ENCODE data around the gene CRTAC1. TPM values are rescaled to one million over a fixed set of nuclear protein-coding genes. Genes with fewer than 3 reads are reported as not detected.

CRTAC1 gene, protein sequence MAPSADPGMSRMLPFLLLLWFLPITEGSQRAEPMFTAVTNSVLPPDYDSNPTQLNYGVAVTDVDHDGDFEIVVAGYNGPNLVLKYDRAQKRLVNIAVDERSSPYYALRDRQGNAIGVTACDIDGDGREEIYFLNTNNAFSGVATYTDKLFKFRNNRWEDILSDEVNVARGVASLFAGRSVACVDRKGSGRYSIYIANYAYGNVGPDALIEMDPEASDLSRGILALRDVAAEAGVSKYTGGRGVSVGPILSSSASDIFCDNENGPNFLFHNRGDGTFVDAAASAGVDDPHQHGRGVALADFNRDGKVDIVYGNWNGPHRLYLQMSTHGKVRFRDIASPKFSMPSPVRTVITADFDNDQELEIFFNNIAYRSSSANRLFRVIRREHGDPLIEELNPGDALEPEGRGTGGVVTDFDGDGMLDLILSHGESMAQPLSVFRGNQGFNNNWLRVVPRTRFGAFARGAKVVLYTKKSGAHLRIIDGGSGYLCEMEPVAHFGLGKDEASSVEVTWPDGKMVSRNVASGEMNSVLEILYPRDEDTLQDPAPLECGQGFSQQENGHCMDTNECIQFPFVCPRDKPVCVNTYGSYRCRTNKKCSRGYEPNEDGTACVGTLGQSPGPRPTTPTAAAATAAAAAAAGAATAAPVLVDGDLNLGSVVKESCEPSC
- 11.9 TPM for total RNA-seq

DNA sequence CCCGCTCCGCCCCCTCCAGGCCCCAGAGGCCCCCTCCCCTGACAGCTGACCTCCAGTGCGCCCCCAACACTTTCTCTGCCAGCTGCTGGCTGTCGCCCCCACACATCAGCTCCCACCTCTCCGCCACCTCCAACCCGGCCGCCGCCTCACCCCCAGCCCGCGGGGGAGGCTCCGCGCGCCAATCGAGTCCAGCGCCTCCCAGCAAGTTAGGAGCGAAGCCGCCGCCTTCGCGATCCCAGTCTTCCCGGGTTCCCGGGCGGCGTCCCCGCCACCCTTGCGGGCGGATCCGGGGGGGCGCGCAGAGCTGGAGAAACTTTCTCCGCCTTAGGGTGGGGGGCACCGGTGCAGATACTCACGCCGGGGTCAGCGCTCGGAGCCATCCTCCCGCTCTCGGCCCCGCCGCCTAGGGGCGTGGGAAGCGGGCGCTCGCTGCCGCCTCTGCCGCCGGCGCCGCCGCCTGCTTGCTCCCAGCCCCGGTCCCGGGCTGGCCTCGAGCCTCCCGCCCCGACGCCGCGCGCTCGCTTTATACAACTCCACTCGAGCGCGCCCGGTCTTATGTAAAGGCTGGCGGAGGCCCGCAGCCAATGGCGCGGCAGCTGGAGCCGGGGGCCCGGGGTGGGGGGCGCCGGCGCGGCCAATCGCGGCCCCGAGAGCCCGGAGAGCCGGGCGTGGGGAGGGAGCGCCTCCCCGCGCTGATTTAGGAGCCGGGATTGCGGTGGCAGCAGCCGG is at the start of gene CRTAC1:
TSS of gene CRTAC1 (minus strand) at position 529 of the 729 bp plus-strand sequence. CDS start at position 380, 149 bp downstream.
- peak; percentile 70 for DNase-seq (ENCODE audit: low spot score)

DNA sequence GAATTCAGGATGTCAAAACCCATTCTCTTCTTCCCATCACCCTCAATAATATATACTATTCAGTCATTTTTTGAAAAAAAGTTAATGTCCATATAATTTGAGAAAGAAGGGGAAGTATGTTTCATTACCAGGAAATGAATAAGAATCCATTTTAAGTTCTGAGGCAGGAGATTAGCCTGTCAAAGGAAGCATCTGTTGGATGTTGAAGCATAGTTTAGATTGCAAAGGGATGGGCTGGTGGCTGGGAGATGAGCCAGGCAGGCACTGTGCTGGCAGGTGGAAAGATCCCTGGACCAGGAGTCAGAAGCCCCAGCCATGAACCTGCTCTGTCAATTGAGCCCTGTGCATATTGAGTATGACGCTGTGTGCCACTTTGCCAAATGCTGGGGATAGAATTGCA is 48.4 kb upstream of the CRTAC1 start:
- no peak for DNase-seq (ENCODE audit: low spot score)

DNA sequence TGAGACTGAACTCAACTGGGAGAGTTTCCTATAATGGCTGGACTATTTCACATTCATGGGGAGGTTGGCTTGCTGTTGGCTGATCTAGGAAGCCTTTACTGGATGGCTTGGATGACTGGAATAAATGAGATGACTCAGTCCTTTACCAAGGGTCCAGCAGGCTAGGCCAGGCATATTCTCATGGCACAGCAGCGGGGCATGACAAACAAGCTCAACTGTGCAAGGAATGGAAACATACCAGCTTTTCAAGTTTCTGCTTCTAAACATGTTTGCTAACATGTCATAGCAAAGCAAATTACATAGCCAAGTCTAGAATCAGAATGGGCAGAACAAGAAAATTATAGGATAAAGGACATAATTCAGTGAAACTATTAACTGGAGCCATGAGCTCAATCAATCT is 46.8 kb upstream of the CRTAC1 start:
- DNase-seq (ENCODE audit: low spot score): peak; percentile 51

DNA sequence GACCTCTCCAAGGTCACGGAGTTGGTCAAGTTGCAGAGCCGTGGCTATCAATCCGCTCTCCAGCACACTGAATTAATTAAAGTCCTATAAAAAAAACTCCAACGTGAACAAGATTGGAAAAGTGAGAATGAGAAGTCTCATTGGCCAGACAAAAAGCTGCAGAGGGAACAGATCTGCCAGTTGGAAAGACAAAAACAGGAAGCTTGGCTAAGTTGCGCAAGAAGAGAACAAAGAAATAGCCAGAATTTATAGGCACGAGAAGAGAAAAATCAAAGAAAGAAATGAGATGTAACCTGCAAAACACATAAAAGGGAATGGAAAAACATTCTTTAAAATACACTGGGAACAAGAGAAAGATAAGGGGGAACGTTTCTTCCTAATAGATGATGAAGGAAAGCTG is 45.7 kb upstream of the CRTAC1 start:
- DNase-seq (ENCODE audit: low spot score): no peak

DNA sequence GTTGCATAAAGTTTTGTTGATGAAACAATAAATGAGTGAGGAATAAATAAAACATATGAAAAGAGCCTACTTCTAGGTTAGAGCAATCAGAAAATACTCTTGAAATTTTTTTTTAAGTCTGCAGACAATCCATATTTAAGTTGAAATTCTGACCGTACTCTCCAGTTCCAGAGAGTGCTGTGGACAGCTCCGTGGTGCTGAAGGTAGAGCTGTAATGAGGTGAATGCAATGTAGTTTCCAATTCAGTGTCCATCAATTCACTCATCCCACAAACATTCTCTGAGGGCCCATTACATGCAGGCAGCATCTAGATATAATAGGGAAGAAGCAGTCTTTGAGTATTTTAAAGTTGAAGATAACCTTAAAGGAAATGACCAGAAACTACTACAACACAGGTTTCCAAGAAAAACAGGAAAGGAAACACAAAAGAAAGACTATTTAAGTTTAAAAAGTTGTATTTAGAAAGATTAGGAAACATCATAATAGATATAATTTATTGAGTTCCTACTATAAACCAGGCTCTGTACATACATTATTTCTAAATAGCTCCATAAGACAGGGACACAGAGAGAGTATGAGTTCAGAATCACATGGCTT is 44.0 kb upstream of the CRTAC1 start:
- DNase-seq (ENCODE audit: low spot score): no peak

DNA sequence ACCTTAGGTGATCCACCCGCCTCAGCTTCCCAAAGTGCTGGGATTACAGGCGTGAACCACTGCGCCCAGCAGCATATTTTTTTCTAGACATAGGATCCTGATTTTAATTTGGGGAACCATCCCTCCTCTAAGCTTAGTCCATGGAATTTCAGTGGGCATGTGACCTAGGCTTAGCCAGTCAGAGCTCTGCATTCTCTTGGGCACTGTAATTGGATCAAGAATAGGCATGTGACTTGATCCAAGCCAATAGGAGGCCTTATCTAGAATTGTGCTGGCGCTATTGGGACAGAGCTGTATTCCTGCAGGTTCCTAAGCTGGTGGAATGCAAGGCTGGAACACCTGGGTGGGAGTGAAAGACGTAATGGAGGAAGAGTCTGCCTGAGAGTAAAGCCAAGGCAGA is 36.7 kb upstream of the CRTAC1 start:
- no peak for DNase-seq (ENCODE audit: low spot score)

DNA sequence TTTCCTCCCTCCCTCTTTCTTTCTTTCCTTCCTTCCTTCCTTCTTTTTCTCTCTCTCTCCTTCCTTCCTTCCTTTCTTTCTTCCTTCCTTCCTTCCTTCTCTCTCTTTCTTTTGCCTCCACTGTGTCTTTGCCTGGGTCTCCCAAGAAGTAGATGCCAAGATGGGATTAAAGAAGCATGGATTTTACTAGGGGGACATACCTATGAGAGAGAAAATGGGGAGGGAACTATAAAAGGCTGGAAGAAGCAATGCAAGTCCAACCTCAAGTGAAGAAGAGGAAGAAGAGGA is 33.3 kb upstream of the CRTAC1 start:
- DNase-seq (ENCODE audit: low spot score): no peak

DNA sequence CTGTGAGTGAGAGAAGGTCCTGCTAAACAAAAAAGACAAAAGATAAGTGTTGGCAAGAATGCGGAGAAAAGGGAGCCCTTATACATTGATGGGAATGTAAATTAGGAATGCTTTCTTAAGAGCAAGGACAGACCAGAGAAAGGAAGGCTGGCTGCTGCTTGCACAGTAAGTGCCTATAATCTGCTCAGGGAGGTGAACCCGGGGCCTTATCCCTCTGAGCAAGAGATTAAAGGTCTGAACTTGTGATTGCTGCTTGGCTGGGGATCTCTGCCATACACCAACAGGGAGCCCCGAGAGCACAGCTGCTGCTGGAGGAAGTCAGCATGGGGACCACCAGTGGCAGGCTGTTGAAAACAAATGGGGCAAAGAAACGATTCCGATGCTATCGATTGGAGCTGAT is 32.0 kb upstream of the CRTAC1 start:
- no peak for DNase-seq (ENCODE audit: low spot score)

DNA sequence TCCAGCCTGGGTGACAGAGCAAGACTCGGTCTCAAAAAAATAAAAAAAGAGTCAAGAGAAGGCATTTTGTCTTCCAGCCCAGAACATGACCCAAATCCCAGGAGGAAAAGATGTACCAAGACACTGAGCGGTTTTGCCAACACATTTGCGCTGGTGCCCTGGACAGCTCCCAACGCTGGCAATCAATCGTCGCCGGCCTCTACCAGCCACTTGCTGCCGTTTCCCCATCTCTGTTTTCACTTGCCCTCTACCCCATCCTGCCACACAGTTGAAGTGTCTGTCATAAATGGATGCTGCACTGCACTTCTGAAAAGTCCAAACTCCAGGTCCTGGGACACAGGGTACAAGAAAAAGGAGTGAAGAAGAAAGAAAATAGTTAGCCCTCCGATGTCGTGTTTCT is 29.7 kb upstream of the CRTAC1 start:
- DNase-seq (ENCODE audit: low spot score): no peak

DNA sequence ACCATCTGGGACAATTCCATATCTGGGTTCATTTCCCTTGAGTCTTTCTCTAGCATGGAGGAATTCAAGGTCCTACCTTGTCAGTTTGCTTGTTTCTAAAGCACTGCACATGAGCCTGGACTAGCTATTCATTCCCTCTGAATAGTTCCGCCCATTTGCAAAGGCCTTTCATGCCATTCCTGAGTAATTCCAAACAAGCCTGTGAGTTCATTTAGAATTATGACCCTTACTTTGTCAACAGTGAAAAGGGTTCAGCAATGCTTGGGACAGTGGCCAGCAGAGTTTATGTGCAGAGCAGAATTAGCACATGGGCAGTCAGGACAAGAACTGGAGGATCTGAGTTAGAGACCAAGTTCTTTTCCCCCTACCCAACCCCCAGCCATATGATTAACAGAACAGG is 27.9 kb upstream of the CRTAC1 start:
- DNase-seq (ENCODE audit: low spot score): no peak

DNA sequence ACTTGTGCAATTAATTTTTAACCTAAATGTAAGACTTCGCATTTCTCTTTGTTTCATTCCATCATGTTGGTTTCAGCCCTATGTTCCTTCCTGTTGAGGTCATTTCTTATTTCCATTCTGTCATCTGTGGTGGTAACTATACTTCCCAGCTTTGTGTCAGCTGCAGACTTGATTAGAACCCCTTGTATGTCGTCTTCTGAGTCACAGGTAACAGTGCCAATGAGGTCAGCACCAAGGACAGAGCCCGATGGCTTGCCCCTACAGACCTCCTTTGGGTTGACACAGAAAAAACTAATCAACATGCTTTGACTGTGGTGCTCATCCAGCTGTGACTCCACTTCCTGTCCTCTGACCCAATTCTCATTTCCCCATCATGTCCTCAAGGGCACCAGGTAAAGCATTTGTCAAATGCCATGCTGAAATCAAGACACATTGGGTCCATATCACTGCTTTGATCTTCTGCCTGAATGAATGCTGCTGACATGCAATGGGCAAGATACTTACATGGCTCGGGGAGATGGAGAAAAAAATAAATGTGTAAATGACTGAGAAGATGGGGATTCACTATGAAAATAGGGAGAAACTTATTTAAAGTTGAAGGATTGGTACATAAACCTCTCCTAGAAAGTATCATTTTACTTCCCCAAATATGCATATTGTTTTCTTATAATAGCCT is 25.6 kb upstream of the CRTAC1 start:
- DNase-seq (ENCODE audit: low spot score): no peak

DNA sequence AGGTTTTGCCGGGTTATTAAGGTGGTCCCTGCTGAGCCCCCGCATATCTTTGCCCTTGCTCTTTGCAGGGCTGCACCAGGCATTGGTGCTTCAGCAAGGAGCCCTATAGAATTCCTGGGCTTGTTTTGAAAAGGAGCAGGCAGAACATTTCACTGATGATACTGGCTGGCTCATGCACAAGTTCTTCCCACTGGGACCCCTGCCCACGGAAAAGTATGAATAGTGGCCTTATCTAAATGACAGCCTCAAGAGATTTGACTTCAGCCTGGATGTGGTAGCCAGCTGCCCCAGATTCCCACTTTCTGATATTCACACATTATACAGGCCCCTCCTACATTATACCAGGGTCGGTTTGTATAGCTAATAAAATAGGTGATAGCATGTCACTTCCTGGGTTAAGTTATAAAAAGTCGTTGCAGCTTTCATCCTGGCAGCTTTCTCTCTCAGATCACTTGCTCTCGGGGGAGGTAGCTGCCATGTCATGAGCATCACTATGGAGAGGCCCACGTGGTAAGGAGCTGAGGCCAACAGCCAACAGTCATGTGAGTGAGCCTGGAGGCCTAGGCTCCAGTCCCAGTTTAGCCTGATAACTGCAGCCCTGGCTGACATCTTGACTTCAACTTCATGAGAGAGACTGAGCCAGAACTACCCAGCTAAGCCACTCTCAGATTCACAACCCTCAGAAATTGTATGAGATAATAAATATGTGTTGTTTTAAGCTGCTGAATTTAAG is 16.8 kb upstream of the CRTAC1 start:
- DNase-seq (ENCODE audit: low spot score): no peak

DNA sequence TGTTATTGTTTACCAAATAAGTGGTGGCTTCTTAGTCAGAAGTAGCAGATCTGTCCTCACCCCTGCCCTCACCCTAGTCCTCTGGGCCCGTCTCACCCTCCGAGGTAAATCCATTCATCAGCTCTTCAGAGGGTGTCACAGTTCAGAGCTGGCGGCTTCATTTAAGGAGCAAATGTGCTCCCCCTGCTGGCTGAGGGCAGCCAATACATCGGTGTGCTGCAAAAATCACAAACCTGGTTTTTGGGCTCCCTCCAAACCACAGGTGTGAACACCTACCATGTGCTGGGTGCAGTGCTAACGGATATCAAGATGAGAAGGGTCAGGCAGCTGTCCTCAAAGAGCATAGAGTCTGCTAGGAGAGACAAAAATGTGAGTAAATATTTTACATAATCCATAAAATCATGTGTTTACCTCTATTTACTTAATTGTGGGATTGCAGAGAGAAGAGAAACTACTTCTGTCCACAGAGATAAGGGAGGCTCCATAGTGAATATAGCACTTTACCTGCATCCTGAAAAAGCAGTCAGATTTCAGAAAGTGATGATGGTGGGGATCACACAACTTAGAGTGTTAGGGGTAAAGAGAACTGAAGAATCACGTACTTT is 15.5 kb upstream of the CRTAC1 start:
- DNase-seq (ENCODE audit: low spot score): peak; percentile 67

DNA sequence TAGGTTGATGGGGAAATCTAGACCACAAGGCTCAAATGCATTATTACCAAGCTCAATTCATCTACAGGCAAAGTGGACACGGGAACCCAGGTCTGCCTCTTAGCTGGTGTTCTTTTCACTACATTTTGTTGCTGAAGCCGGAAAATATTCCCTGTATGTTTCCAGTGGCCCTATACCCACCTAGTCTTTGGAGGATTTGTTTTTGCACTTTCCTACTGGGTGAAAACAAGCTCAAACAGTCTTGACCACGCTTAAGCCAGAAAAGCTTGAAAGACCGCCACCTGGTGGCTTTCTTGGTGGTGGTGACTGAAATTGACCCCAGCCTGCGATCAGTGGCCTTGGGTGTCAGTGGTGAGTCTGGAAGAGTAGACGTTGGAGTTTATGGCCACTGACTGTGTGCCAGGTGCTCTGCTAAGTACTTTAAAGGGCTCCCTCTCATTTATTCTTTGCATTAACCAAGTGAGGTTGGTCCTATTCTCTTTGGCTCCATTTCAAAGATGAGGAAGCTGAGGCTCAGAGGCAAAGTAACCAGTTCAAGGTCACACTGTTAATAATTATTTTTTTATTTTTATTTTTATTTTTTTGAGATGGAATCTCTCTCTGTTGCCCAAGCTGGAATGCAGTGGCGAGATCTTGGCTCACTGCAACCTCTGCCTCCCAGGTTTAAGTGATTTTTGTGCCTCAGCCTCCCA is 11.1 kb upstream of the CRTAC1 start:
- DNase-seq (ENCODE audit: low spot score): peak; percentile 61

DNA sequence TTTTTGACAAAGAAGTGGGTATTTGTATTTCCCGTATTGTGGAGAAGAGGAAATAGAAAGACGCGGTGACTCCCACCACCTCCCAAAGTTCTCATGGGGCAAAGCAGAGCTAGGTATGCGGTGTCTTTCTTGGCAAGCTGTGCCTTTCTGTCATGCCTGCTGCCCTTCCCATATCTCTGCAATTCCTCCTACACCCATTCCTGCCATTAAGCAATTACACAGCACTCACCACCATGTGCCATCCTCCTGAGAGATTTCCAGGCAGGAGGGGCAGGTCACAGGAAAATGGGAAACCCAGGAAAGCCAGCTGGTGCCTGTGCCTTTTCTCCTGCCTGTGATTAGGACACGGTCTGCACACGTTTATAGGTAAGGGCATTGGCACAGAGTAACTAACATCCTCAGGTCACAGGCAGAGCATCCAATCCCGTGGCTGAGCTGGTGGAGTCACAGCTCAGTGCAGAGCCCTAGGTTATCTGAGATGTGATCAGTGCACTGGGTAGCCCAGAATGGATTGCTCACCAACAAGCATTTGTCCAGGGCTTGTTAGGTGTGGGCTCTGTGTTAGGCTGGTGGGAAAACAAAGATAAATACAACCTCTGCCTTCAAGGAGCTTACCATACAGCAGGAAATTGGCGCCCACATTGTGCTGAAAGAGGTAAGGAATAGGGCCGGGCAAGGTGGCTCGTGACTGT is 9.4 kb upstream of the CRTAC1 start:
- DNase-seq (ENCODE audit: low spot score): no peak

DNA sequence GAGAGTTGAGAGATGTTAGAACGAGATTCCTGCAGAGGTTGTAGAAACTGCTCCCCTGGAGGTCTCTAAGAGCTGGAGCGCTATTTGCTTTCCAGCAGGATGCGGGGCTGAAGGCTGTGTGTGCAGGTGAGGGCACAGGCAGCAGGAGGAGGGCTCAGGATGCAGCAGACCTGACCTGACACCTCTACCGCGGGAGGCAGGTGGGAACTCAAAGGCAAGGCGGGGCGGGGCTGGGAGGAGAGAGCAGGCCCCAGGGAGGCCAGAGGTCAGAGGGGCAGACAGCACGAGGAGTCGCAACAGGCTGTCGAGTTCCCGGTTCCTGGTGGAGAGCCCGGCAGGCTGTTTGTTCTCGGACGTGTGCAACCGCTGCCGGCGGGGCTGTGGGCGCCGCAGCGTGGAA is 7.9 kb upstream of the CRTAC1 start:
- no peak for DNase-seq (ENCODE audit: low spot score)

DNA sequence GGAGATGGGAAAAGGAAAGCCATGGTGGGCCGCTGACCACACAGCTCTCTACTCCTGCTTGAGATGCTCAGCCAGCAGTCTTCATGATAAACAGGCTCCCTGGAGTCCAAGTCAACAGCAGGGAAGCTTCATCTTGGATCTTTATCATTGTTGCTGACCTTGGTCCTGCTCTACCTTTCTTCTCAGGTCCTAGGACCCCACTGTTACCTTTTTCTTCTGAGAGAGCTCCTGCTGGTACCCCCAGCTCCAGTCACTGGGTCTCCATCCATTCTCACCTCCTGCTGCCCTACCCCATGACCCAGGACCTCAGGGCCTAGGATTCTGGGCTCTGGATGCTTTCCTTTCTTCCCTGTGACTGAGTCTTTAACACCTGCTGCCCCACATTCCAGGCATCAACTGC is 5.2 kb upstream of the CRTAC1 start:
- no peak for DNase-seq (ENCODE audit: low spot score)

DNA sequence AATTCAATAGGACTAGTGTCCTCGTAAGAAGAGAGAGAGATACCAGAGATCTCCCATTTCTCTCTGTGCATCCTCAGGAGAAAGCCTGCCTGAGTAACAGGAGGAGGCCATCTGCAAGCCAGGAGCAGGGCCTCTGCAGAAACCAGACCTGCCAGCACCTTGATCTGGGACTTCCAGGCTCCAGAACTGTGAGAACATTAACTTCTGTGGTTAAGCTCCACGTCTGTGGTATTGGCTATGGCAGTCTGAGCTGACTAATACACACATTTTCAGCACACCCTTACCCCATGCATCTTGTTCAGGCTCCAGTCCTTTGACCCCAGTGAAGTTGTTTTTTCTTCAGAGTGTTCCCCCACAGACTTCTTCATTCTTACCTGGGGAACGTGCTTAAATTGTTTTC is 3.1 kb upstream of the CRTAC1 start:
- no peak for DNase-seq (ENCODE audit: low spot score)

DNA sequence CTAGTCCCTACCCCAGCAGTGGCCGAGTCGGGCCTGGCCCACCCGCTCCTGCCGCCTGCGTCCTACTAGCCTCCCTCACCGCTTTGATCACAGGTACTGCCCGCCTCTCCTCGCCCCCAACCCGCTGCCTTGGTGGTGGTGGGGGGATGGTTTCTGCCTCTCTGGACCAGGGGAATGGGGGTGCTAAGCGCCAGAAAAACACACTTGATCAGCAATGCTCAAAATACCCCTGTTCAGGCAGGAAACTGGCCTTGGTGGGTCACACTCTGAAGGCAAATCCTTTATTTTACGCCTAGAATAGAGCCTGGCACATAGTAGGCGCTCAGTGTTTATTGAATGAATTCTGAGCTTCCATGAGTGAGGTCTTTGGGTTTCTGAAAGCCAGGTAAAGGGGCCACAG is 1.0 kb upstream of the CRTAC1 start:
- no peak for DNase-seq (ENCODE audit: low spot score)

DNA sequence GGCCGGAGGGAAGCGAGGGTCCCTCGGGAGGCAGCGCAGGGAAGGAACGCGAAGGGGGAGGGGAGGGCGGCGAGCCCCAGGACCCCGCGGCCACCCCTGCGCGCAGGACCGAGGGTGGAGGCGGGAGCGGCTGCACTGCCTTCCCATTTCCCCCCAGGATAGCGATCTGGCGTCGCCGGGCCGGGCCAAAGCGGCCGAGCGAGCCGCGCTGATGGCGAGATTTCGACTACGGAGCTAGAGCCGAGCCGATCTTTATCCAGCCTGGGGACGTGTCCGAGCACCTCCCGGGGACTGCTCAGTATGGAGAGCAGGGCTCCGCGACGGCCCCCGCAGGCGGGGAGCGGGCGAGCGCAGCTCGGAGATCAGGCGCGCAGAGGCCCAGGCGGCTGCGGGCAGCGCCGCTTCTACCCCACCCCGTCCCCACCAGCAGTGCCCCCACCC is 590 bp upstream of the CRTAC1 start:
- peak; percentile 59 for DNase-seq (ENCODE audit: low spot score)

Measured in ureter (tissue), 1 donor.